SK-N-SH (cell line): Measurements from ENCODE around the gene FTSJ1.

ENCODE experiments used
- NFIC ChIP-seq: IDR thresholded peaks from 2 replicates; pipeline ENCODE4 v1.4.0; 2012; ENCODE audit warnings: borderline replicate concordance
- POLR2AphosphoS5 ChIP-seq: IDR thresholded peaks from 2 replicates; pipeline ENCODE4 v1.6.1; 2012; ENCODE audit warnings: low read depth, low read length
- TAF1 ChIP-seq: IDR thresholded peaks from 2 replicates; pipeline ENCODE4 v1.6.1; 2012; ENCODE audit warnings: low read depth, mild to moderate bottlenecking, low read length, moderate library complexity, borderline replicate concordance
- YY1 ChIP-seq: IDR thresholded peaks from 2 replicates; pipeline ENCODE4 v1.4.0; 2012; ENCODE audit warnings: low read depth, mild to moderate bottlenecking
- TF ChIP-seq, protein P1 (sequence below): fragments of 200-600 bp; sonication (generic); IDR thresholded peaks from 2 replicates; pipeline ENCODE4 v1.6.1; 2017; ENCODE audit warnings: antibody characterized with exemption, mild to moderate bottlenecking, moderate library complexity

DNA sequence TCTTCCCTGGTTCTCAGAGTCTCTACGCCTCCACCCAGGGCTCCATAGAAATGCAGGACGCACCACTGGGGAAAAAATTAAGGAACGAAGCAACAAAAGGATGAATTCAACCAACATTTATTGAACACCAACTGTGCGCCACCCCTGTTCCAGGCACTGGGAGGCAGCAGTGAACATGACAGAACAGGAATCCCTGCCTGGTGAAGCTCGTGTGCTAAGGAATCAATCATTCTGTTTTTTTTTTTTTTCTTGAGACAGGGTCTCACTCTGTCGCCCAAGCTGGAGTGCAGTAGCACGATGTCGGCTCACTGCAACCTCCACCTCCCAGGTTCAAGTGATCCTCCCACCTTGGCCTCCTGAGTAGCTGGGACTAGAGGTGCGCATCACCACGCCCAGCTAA is 1.9 kb upstream of the FTSJ1 start:
- no peak for TF ChIP-seq TAF1
- TF ChIP-seq, protein P1, sequence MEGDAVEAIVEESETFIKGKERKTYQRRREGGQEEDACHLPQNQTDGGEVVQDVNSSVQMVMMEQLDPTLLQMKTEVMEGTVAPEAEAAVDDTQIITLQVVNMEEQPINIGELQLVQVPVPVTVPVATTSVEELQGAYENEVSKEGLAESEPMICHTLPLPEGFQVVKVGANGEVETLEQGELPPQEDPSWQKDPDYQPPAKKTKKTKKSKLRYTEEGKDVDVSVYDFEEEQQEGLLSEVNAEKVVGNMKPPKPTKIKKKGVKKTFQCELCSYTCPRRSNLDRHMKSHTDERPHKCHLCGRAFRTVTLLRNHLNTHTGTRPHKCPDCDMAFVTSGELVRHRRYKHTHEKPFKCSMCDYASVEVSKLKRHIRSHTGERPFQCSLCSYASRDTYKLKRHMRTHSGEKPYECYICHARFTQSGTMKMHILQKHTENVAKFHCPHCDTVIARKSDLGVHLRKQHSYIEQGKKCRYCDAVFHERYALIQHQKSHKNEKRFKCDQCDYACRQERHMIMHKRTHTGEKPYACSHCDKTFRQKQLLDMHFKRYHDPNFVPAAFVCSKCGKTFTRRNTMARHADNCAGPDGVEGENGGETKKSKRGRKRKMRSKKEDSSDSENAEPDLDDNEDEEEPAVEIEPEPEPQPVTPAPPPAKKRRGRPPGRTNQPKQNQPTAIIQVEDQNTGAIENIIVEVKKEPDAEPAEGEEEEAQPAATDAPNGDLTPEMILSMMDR: peak; percentile 44
- no peak for TF ChIP-seq YY1
- no peak for TF ChIP-seq NFIC
- no peak for TF ChIP-seq POLR2AphosphoS5
